GM11168 (cell line): Measurements from ENCODE around the gene MAGI1.

ENCODE experiments used
- in situ Hi-C: fragments of 300-500 bp; cut with MboI; formaldehyde crosslinking; loops from one replicate; pipeline ENCODE4 v1.12.0; 2022; ENCODE audit warnings: low sequenced_read_pairs; ENCODE audit not compliant: unreplicated experiment

Gene MAGI1

GRCh38 chr3:65779390-65779789 lies 259.3 kb downstream of the MAGI1 start:
- in situ Hi-C loops, result no loop called here

- in situ Hi-C loops, result no loop called here
These were observed 259.8 kb downstream of the MAGI1 start for GRCh38 chr3:65778968-65779367.

- in situ Hi-C loops, result no loop called here
These were observed 261.7 kb downstream of the MAGI1 start for GRCh38 chr3:65777050-65777449.

GRCh38 chr3:65776494-65776893 lies 262.2 kb downstream of the MAGI1 start:
- in situ Hi-C loops, result no loop called here

GRCh38 chr3:65776081-65776480 lies 262.6 kb downstream of the MAGI1 start:
- in situ Hi-C loops, result no loop called here

GRCh38 chr3:65772758-65773157 lies 266.0 kb downstream of the MAGI1 start:
- in situ Hi-C loops, result no loop called here

GRCh38 chr3:65767551-65767950 lies 271.2 kb downstream of the MAGI1 start:
- in situ Hi-C loops, result no loop called here

GRCh38 chr3:65762235-65762580 lies 276.5 kb downstream of the MAGI1 start:
- in situ Hi-C loops, result no loop called here

GRCh38 chr3:65761446-65762234 lies 277.1 kb downstream of the MAGI1 start:
- in situ Hi-C loops, result no loop called here

- in situ Hi-C loops, result no loop called here
These were observed 279.7 kb downstream of the MAGI1 start for GRCh38 chr3:65758876-65759598.

GRCh38 chr3:65758438-65758837 lies 280.3 kb downstream of the MAGI1 start:
- in situ Hi-C loops, result no loop called here

- in situ Hi-C loops, result no loop called here
These were observed 286.1 kb downstream of the MAGI1 start for GRCh38 chr3:65752636-65753035.

GRCh38 chr3:65751123-65751700 lies 287.5 kb downstream of the MAGI1 start:
- in situ Hi-C loops, result no loop called here

GRCh38 chr3:65749066-65749465 lies 289.7 kb downstream of the MAGI1 start:
- in situ Hi-C loops, result loop anchor here (25.0 kb wide), 1 partner anchor 1212 kb away; no protein-coding TSS in a partner anchor

- in situ Hi-C loops, result loop anchor here (25.0 kb wide), 1 partner anchor 1211 kb away; no protein-coding TSS in a partner anchor
These were observed 290.4 kb downstream of the MAGI1 start for GRCh38 chr3:65748326-65748725.

- in situ Hi-C loops, result loop anchor here (25.0 kb wide), 1 partner anchor 1210 kb away; no protein-coding TSS in a partner anchor
These were observed 291.9 kb downstream of the MAGI1 start for GRCh38 chr3:65746848-65747247.

- in situ Hi-C loops, result loop anchor here (25.0 kb wide), 1 partner anchor 1208 kb away; no protein-coding TSS in a partner anchor
These were observed 293.4 kb downstream of the MAGI1 start for GRCh38 chr3:65745306-65745705.

GRCh38 chr3:65742914-65743313 lies 295.8 kb downstream of the MAGI1 start:
- in situ Hi-C loops, result loop anchor here (25.0 kb wide), 1 partner anchor 1206 kb away; no protein-coding TSS in a partner anchor

- in situ Hi-C loops, result loop anchor here (25.0 kb wide), 1 partner anchor 1204 kb away; no protein-coding TSS in a partner anchor
These were observed 297.2 kb downstream of the MAGI1 start for GRCh38 chr3:65741540-65741939.

GRCh38 chr3:65739901-65740541 lies 298.7 kb downstream of the MAGI1 start:
- in situ Hi-C loops, result loop anchor here (25.0 kb wide), 1 partner anchor 1203 kb away; no protein-coding TSS in a partner anchor
